Neural progenitor cell (in vitro differentiated cells): ENCODE data around the gene RRAGD.

Experiments used
- EZH2 ChIP-seq: fragments of 200-600 bp; sonication (generic); IDR thresholded peaks from 2 replicates; pipeline ENCODE4 v1.6.1; 2017; ENCODE audit warnings: antibody characterized with exemption, mild to moderate bottlenecking, moderate library complexity
- EZH2phosphoT487 ChIP-seq: fragments of 200-600 bp; sonication (generic); IDR thresholded peaks from 2 replicates; pipeline ENCODE4 v1.6.1; 2017; ENCODE audit warnings: antibody characterized with exemption
- TF ChIP-seq, protein P1 (sequence below): fragments of 200-600 bp; sonication (generic); IDR thresholded peaks from 2 replicates; pipeline ENCODE4 v1.5.1; 2017; ENCODE audit warnings: antibody characterized with exemption, mild to moderate bottlenecking

DNA sequence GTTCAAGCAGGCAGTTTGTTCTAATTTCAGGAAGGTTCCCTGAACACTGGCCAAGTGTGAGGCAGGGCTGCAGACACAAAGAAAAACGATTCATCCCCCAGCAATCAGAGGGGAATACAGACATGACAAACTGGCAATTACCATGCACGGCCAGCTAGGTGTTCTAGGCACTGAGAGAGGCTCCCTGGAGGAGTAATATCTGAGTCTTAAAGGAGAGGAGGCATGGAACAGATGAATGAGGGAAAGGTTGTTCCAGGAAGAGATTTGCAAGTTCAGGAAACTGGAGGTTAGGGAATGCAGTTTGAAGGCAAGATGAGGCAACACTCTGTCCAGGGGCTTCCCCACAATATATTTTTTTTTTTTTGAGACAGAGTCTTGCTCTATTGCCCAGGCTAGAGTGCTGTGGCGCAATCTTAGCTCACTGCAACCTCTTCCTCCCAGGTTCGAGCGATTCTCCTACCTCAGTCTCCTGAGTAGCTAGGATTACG is 11.1 kb downstream of the RRAGD start:
- TF ChIP-seq, protein P1, sequence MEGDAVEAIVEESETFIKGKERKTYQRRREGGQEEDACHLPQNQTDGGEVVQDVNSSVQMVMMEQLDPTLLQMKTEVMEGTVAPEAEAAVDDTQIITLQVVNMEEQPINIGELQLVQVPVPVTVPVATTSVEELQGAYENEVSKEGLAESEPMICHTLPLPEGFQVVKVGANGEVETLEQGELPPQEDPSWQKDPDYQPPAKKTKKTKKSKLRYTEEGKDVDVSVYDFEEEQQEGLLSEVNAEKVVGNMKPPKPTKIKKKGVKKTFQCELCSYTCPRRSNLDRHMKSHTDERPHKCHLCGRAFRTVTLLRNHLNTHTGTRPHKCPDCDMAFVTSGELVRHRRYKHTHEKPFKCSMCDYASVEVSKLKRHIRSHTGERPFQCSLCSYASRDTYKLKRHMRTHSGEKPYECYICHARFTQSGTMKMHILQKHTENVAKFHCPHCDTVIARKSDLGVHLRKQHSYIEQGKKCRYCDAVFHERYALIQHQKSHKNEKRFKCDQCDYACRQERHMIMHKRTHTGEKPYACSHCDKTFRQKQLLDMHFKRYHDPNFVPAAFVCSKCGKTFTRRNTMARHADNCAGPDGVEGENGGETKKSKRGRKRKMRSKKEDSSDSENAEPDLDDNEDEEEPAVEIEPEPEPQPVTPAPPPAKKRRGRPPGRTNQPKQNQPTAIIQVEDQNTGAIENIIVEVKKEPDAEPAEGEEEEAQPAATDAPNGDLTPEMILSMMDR: no peak
- TF ChIP-seq EZH2: no peak
- TF ChIP-seq EZH2phosphoT487: no peak
